Astrocyte (in vitro differentiated cells and primary cell): ENCODE results near the gene CUL5.

Experiments used
- CTCF ChIP-seq: IDR thresholded peaks from 2 replicates; pipeline ENCODE4 v1.5.1; 2011; ENCODE audit warnings: low read depth, mild to moderate bottlenecking, inconsistent platforms, low read length, moderate library complexity; ENCODE audit not compliant: insufficient read depth
- EZH2 ChIP-seq: IDR thresholded peaks from 2 replicates; pipeline ENCODE4 v1.6.1; 2012; ENCODE audit warnings: mild to moderate bottlenecking, low read length, inconsistent platforms; ENCODE audit not compliant: insufficient read depth

GRCh38 chr11:108035690-108036089, 27.0 kb downstream of the CUL5 start:
- no peak for TF ChIP-seq CTCF
- TF ChIP-seq EZH2: no peak
